HCT116 (cell line): Measurements from ENCODE around the gene OCA2. TPM values are rescaled to one million over a fixed set of nuclear protein-coding genes. Genes with fewer than 3 reads are reported as not detected.

Experiments
- ATAC-seq: fragments of 200-7000 bp; cut with Tn5 transposase; 2 replicates; pipeline ENCODE4 v1.9.1; 2020; ENCODE audit warnings: mild to moderate bottlenecking, moderate library complexity
- BruUV-seq: library from RNA; stranded (reverse); fragments of 400-500 nt; replicated peaks from 2 replicates; lab custom pipeline; 2021; lab: Mats Ljungman, UMichigan
- CTCF ChIA-PET: fragments of 300-600 bp; sonication (Branson Sonifier 250); formaldehyde crosslinking; loops from one replicate; lab custom pipeline; 2021; ENCODE audit warnings: antibody characterized with exemption; lab: Charles Lee
- POLR2A ChIA-PET: fragments of 300-600, 350-600 bp; sonication (Branson Sonifier 250); formaldehyde crosslinking; loops from one replicate; lab custom pipeline; 2021; ENCODE audit warnings: antibody characterized with exemption; lab: Charles Lee
- RAD21 ChIA-PET, 2 experiments: fragments of 300-600 bp; sonication (Branson Sonifier 250); formaldehyde crosslinking; loops; one replicate each; lab custom pipeline; 2023; ENCODE audit warnings: low total read pairs in 2 of 2; ENCODE audit not compliant: uncharacterized antibody in 2 of 2, unreplicated experiment in 2 of 2, low non-redundant PET in 1 of 2; lab: Charles Lee
- DNase-seq: peaks from one replicate; pipeline ENCODE4 v3.0.0-alpha.2; 2010; ENCODE audit warnings: low read depth, low spot score
- H2AFZ ChIP-seq: fragments of 200-600 bp; shearing (Covaris generic), sonication (generic); 2 replicates; pipeline ENCODE4 v1.6.1; 2017; ENCODE audit warnings: low read depth, mixed run types, mixed read lengths, antibody characterized with exemption, low read length; ENCODE audit not compliant: poor library complexity, severe bottlenecking
- H3K27ac ChIP-seq: 2 replicates; pipeline ENCODE4 v1.5.1; 2012; ENCODE audit warnings: low read depth, low read length
- H3K27me3 ChIP-seq: fragments of 200-600 bp; sonication (generic); 2 replicates; pipeline ENCODE4 v1.6.1; 2016; ENCODE audit warnings: mixed run types, low read length, mixed read lengths; ENCODE audit not compliant: insufficient read depth
- H3K36me3 ChIP-seq, 2 experiments: fragments of 200-500 bp in 1 of 2; fragments of 200-600 bp in 1 of 2; sonication (Bioruptor generic) in 1 of 2; sonication (generic) in 1 of 2; 2 replicates each; pipeline versions ENCODE4 v1.5.1 to v1.6.1; 2014 to 2016; ENCODE audit warnings: low read length in 2 of 2, inconsistent platforms in 1 of 2, mixed read lengths in 1 of 2, mixed run types in 1 of 2; ENCODE audit not compliant: insufficient read depth in 2 of 2, control insufficient read depth in 1 of 2
- H3K4me1 ChIP-seq, 2 experiments: fragments of 200-600 bp in 1 of 2; sonication (generic) in 1 of 2; 2 replicates each; pipeline versions ENCODE4 v1.5.1 to v1.6.1; 2012 to 2017; ENCODE audit warnings: low read length in 2 of 2, inconsistent platforms in 1 of 2, mild to moderate bottlenecking in 1 of 2, mixed read lengths in 1 of 2, mixed run types in 1 of 2, moderate library complexity in 1 of 2; ENCODE audit not compliant: insufficient read depth in 2 of 2, control insufficient read depth in 1 of 2
- H3K4me2 ChIP-seq: fragments of 200-600 bp; sonication (generic); 2 replicates; pipeline ENCODE4 v1.6.1; 2017; ENCODE audit warnings: mixed run types, low read length, mixed read lengths
- H3K4me3 ChIP-seq, 2 experiments: fragments of 200-600 bp in 1 of 2; sonication (generic) in 1 of 2; replicated peaks in 1 of 2; 2 replicates each; pipeline ENCODE4 v1.5.1; 2011 to 2016; ENCODE audit warnings: low read length in 2 of 2, control low read depth in 1 of 2, low read depth in 1 of 2, mild to moderate bottlenecking in 1 of 2, mixed read lengths in 1 of 2, mixed run types in 1 of 2
- H3K79me2 ChIP-seq: fragments of 200-600 bp; sonication (generic); 2 replicates; pipeline ENCODE4 v1.6.1; 2017; ENCODE audit warnings: mild to moderate bottlenecking, mixed run types, low read length, moderate library complexity, mixed read lengths; ENCODE audit not compliant: insufficient read depth
- H3K9ac ChIP-seq: fragments of 200-600 bp; sonication (generic); 2 replicates; pipeline ENCODE4 v1.6.1; 2016; ENCODE audit warnings: low read length, mixed read lengths
- H3K9me2 ChIP-seq: fragments of 200-600 bp; sonication (generic), shearing (Covaris generic); 2 replicates; pipeline ENCODE4 v1.6.1; 2017; ENCODE audit warnings: mixed run types, mild to moderate bottlenecking, moderate library complexity; ENCODE audit not compliant: insufficient read depth
- H3K9me3 ChIP-seq, 2 experiments: fragments of 200-500 bp in 1 of 2; fragments of 200-600 bp in 1 of 2; sonication (Bioruptor generic) in 1 of 2; sonication (generic) in 1 of 2; 2 replicates each; pipeline ENCODE4 v1.6.1; 2014 to 2017; ENCODE audit warnings: low read length in 2 of 2, mixed read lengths in 2 of 2, inconsistent platforms in 1 of 2, low read depth in 1 of 2, mild to moderate bottlenecking in 1 of 2, mixed run types in 1 of 2, moderate library complexity in 1 of 2; ENCODE audit not compliant: control insufficient read depth in 1 of 2, insufficient read depth in 1 of 2
- H4K20me1 ChIP-seq: fragments of 200-600 bp; sonication (generic), shearing (Covaris generic); 2 replicates; pipeline ENCODE4 v1.6.1; 2017; ENCODE audit warnings: mixed run types, mild to moderate bottlenecking, moderate library complexity; ENCODE audit not compliant: insufficient read depth
- CBX3 ChIP-seq: IDR thresholded peaks from 2 replicates; pipeline ENCODE4 v1.6.1; 2012; ENCODE audit warnings: low read depth
- EGR1 ChIP-seq: IDR thresholded peaks from 2 replicates; pipeline ENCODE4 v1.6.1; 2012; ENCODE audit warnings: low read depth
- ELF1 ChIP-seq: IDR thresholded peaks from 2 replicates; pipeline ENCODE4 v1.6.1; 2012; ENCODE audit warnings: low read depth, borderline replicate concordance
- EZH2 ChIP-seq: fragments of 200-600 bp; sonication (generic); IDR thresholded peaks from 2 replicates; pipeline ENCODE4 v1.6.1; 2017; ENCODE audit warnings: antibody characterized with exemption, mixed run types
- EZH2phosphoT487 ChIP-seq: fragments of 200-600 bp; IDR thresholded peaks from 2 replicates; pipeline ENCODE4 v1.6.1; 2018; ENCODE audit warnings: antibody characterized with exemption, borderline replicate concordance
- FOSL1 ChIP-seq: IDR thresholded peaks from 2 replicates; pipeline ENCODE4 v1.6.1; 2012; ENCODE audit warnings: low read depth
- JUND ChIP-seq: IDR thresholded peaks from 2 replicates; pipeline ENCODE4 v1.6.1; 2012
- POLR2A ChIP-seq: IDR thresholded peaks from 2 replicates; pipeline ENCODE4 v1.7.0; 2011; ENCODE audit warnings: borderline replicate concordance; ENCODE audit not compliant: insufficient read depth, insufficient read length; ENCODE audit errors: extremely low read depth
- SIN3A ChIP-seq: IDR thresholded peaks from 2 replicates; pipeline ENCODE4 v1.6.1; 2012; ENCODE audit warnings: low read depth
- SP1 ChIP-seq: IDR thresholded peaks from 2 replicates; pipeline ENCODE4 v1.6.1; 2012; ENCODE audit warnings: low read depth
- TCF7L2 ChIP-seq: IDR thresholded peaks from 2 replicates; pipeline ENCODE4 v1.7.0; 2011; ENCODE audit warnings: borderline replicate concordance, inconsistent platforms; ENCODE audit not compliant: insufficient read depth, insufficient read length; ENCODE audit errors: extremely low read depth
- YY1 ChIP-seq: IDR thresholded peaks from 2 replicates; pipeline ENCODE4 v1.6.1; 2011; ENCODE audit warnings: low read length, low read depth, moderate library complexity, mild to moderate bottlenecking; ENCODE audit not compliant: insufficient replicate concordance; ENCODE audit errors: extremely low read depth
- ZFX ChIP-seq: fragments of 450-650 bp; IDR thresholded peaks from 2 replicates; pipeline ENCODE4 v1.6.1; 2017
- ZNF274 ChIP-seq: fragments of 200-500 bp; sonication (Bioruptor generic); IDR thresholded peaks from 2 replicates; pipeline ENCODE4 v1.6.1; 2014; ENCODE audit warnings: mild to moderate bottlenecking, low read depth, low read length, inconsistent platforms
- intact Hi-C: fragments of 100-400 bp; cut with micrococcal nuclease; formaldehyde crosslinking; loops from 2 replicates; pipeline ENCODE4 v1.10.0; 2022
- total RNA-seq: library from RNA; stranded (reverse); gene quantifications from one replicate; pipeline ENCODE4 v1.2.1, GENCODE V29; 2021; ENCODE audit not compliant: unreplicated experiment
- TF ChIP-seq, protein P1 (sequence below): IDR thresholded peaks from 2 replicates; pipeline ENCODE4 v1.6.1; 2011; ENCODE audit warnings: mild to moderate bottlenecking, low read length, moderate library complexity; ENCODE audit not compliant: insufficient replicate concordance; ENCODE audit errors: extremely low read depth
- TF ChIP-seq, protein P2 (sequence below), 3 experiments: fragments of 200-600 bp in 1 of 3; sonication (generic) in 1 of 3; IDR thresholded peaks in 2 of 3; conservative IDR thresholded peaks in 1 of 3; 2 replicates each; pipeline ENCODE4 v1.5.1; 2012 to 2017; ENCODE audit warnings: low read depth in 2 of 3, low read length in 2 of 3, antibody characterized with exemption in 1 of 3, borderline replicate concordance in 1 of 3, control low read depth in 1 of 3, mild to moderate bottlenecking in 1 of 3, mixed read lengths in 1 of 3, mixed run types in 1 of 3, moderate library complexity in 1 of 3; ENCODE audit not compliant: insufficient read depth in 1 of 3
- TF ChIP-seq, protein P3 (sequence below): IDR thresholded peaks from 2 replicates; pipeline ENCODE4 v1.6.1; 2012
- TF ChIP-seq, protein P4 (sequence below): IDR thresholded peaks from 2 replicates; pipeline ENCODE4 v1.6.1; 2012; ENCODE audit warnings: low read depth

OCA2 gene
- total RNA-seq, 1 experiment from 2014 or later, result not detected

DNA sequence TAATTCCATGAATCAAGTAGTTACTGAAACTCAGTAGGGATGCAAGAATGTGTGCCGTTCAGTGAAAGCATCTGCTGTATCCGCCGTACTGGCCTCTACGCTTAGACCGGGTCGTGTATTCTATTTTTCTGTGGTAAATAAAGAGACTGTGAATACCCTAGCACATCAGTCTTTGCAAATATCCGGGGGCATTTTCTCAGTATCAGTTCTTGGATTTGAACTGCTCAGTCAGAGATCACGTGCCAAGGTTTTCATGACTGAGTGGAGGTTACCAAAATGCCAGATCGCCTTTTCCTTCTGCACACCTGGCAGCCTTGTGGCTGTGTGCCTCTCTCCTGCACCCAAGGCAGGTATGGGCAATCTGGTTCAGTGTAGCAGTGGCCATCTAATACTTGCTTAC lies 377.0 kb downstream of the OCA2 start:
- RAD21 ChIA-PET, result no interaction called here

More for the DNA sequence above, 377.0 kb downstream of the OCA2 start:
- Histone ChIP-seq H3K4me3 (no peak overlapping the region), H3K27me3 (no peaks in the 10 kb centered on the region), H3K9me2 (no peaks in the 10 kb centered on the region), H3K4me2 (no peak overlapping the region), H2AFZ (no peak overlapping the region), H3K36me3 (no peaks in the 10 kb centered on the region), H3K79me2 (no peaks in the 10 kb centered on the region), H4K20me1 (no peaks in the 10 kb centered on the region), H3K4me1 (no peaks in the 10 kb centered on the region), H3K9ac (no peak overlapping the region), H3K27ac (no peak overlapping the region), H3K9me3 (peaks cover 4 to 49% of the 10 kb centered on the region in 2 experiments; a peak in 2 of 4 replicates)
- intact Hi-C loops, result no loop called here
- no TSS peak for BruUV-seq
- DNase-seq (no peak), ATAC-seq (no peak)
- CTCF ChIA-PET, result no interaction called here
- TF ChIP-seq ELF1 (no peak), YY1 (no peak), ZNF274 (no peak), POLR2A (no peak), EZH2 (no peak), FOSL1 (no peak), SP1 (no peak), EGR1 (no peak), CBX3 (no peak), TCF7L2 (no peak), ZFX (no peak), EZH2phosphoT487 (no peak), SIN3A (no peak), JUND (no peak)
- TF ChIP-seq, protein P1, sequence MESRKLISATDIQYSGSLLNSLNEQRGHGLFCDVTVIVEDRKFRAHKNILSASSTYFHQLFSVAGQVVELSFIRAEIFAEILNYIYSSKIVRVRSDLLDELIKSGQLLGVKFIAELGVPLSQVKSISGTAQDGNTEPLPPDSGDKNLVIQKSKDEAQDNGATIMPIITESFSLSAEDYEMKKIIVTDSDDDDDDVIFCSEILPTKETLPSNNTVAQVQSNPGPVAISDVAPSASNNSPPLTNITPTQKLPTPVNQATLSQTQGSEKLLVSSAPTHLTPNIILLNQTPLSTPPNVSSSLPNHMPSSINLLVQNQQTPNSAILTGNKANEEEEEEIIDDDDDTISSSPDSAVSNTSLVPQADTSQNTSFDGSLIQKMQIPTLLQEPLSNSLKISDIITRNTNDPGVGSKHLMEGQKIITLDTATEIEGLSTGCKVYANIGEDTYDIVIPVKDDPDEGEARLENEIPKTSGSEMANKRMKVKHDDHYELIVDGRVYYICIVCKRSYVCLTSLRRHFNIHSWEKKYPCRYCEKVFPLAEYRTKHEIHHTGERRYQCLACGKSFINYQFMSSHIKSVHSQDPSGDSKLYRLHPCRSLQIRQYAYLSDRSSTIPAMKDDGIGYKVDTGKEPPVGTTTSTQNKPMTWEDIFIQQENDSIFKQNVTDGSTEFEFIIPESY, result no peak
- TF ChIP-seq, protein P2, sequence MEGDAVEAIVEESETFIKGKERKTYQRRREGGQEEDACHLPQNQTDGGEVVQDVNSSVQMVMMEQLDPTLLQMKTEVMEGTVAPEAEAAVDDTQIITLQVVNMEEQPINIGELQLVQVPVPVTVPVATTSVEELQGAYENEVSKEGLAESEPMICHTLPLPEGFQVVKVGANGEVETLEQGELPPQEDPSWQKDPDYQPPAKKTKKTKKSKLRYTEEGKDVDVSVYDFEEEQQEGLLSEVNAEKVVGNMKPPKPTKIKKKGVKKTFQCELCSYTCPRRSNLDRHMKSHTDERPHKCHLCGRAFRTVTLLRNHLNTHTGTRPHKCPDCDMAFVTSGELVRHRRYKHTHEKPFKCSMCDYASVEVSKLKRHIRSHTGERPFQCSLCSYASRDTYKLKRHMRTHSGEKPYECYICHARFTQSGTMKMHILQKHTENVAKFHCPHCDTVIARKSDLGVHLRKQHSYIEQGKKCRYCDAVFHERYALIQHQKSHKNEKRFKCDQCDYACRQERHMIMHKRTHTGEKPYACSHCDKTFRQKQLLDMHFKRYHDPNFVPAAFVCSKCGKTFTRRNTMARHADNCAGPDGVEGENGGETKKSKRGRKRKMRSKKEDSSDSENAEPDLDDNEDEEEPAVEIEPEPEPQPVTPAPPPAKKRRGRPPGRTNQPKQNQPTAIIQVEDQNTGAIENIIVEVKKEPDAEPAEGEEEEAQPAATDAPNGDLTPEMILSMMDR (IDR thresholded peaks at IDR 0.05 in 2 of 3, conservative IDR thresholded peaks at IDR 0.05 in 1 of 3; ENCODE audit: borderline replicate concordance in 1 of 3, insufficient read depth in 1 of 3, low read depth in 2 of 3, low read length in 2 of 3), result no peak
- TF ChIP-seq, protein P3, sequence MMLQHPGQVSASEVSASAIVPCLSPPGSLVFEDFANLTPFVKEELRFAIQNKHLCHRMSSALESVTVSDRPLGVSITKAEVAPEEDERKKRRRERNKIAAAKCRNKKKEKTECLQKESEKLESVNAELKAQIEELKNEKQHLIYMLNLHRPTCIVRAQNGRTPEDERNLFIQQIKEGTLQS, result no peak
- TF ChIP-seq, protein P4, sequence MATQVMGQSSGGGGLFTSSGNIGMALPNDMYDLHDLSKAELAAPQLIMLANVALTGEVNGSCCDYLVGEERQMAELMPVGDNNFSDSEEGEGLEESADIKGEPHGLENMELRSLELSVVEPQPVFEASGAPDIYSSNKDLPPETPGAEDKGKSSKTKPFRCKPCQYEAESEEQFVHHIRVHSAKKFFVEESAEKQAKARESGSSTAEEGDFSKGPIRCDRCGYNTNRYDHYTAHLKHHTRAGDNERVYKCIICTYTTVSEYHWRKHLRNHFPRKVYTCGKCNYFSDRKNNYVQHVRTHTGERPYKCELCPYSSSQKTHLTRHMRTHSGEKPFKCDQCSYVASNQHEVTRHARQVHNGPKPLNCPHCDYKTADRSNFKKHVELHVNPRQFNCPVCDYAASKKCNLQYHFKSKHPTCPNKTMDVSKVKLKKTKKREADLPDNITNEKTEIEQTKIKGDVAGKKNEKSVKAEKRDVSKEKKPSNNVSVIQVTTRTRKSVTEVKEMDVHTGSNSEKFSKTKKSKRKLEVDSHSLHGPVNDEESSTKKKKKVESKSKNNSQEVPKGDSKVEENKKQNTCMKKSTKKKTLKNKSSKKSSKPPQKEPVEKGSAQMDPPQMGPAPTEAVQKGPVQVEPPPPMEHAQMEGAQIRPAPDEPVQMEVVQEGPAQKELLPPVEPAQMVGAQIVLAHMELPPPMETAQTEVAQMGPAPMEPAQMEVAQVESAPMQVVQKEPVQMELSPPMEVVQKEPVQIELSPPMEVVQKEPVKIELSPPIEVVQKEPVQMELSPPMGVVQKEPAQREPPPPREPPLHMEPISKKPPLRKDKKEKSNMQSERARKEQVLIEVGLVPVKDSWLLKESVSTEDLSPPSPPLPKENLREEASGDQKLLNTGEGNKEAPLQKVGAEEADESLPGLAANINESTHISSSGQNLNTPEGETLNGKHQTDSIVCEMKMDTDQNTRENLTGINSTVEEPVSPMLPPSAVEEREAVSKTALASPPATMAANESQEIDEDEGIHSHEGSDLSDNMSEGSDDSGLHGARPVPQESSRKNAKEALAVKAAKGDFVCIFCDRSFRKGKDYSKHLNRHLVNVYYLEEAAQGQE, result no peak
- POLR2A ChIA-PET, result no interaction called here
